HG03095 (cell line): ENCODE data around the gene USP21.

Experiments used
- ATAC-seq: cut with Tn5 transposase; IDR thresholded peaks from one replicate; pipeline ENCODE4 v1.9.1; 2021; ENCODE audit warnings: moderate library complexity; ENCODE audit not compliant: unreplicated experiment

The USP21 gene

DNA sequence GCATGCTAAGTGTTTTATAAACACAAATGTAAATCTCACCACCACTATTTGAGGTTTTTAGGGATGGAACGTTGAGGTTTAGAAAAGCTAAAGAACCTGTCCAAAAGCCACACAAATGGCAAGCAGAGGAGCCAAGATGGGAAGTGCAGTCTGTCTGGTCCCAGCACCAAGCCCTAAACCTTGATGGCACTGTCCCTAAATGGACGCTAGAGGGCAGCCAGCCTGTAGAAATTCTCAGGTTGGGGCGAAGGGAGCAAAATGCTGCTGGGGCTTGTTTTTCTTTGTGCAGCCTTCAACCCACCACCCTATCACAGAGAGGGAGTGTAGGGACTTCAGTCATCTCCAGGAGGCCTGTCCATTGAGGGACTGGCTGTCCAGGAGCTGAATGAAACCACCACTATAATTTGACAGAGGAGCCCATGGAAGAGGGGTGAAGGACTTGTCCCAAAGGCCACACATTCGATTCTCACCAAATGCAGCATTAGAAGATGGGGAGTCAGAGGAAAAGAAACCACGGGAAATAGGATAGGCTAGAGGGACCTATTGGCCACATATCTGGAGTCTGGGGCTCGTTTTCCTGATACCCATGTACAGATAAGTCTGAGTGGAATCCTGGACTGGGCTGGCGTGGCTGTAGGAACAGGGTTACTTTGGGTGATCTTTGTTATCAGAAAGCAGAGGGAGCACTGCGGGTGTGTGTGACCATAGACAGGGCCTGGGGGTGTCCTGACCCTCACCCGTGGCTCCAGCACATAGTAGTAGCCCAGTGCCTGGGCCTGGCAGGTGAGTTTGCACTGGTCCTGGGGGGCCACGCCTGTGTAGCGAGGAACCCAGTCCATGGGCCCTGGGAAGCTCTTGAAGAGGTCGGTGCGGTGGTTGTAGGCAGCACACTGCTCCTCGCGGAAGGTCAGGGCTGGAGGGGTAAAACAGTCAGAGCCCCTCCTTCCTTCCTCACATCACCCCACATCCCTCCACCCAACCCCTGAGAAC, 33.5 kb downstream of the USP21 start:
- no peak for ATAC-seq

DNA sequence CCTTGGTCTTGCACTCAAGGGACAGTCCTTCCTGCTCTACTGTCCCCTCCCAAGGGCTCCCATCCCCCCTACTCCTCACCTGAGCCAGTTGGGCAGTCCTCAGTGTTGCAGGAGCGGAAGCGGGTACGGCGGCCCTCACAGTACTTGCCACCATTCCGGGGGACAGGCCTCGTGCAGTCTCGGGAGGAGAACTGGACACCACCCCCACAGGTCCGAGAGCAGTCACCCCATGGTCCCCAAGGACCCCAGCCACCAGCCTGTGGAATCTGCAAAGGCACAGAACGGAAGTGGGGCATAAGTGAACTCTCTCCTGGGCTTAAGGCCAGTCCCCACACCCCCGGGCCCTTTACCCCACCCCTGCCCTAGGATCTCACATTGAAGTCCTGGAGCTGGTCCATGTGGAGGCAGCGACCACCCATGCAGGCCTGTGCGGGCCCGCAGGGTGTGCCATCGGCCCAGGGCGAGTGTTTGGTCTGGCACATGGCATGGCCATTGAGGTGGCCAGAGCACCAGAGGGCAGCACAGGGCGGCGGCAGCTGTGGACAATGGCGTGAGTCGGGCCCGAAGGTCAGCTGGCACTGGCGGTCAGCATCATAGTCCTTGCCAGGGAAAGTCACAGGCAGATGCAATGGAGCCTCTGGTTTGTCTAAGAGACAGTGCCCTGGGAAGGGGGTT, 34.4 kb downstream of the USP21 start:
- no peak for ATAC-seq

DNA sequence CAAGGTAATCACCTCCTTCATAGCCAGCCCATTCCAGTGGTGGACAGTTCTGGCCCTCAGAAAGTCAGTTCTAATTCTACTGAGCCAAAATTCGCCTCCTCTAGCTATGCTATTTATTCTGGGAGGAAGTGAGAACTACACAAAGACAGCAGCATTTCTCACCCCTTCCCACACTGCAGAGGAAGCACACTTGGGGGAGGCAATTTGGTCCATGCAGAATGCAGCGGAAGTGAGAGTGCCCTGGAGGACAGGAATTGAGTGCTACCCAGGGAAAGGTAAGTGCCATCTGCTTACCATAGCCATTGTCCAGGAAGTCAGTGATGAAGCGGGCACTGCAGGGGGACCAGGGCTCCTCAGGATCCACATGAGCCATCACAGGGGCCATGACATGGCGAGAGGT, 35.9 kb downstream of the USP21 start:
- peak; percentile 45 for ATAC-seq

DNA sequence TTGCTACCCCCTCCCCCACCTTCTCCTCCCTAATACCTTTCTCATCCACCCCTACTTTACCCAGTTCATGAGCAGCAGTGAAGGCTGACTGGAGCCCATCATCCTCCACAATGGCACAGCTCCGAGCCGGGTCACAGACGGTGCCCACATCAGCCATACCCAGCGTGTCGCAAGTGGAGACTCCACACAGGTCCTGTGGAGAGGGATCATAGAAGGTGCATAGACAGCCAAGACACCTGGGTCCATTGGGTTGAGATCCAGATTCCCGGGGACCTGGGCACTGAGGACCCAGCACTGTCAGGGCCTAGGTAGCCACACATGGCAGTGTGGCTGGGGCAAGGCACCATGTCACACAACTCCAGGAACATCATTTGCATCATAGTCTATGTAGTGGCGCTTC, 36.8 kb downstream of the USP21 start:
- no peak for ATAC-seq

DNA sequence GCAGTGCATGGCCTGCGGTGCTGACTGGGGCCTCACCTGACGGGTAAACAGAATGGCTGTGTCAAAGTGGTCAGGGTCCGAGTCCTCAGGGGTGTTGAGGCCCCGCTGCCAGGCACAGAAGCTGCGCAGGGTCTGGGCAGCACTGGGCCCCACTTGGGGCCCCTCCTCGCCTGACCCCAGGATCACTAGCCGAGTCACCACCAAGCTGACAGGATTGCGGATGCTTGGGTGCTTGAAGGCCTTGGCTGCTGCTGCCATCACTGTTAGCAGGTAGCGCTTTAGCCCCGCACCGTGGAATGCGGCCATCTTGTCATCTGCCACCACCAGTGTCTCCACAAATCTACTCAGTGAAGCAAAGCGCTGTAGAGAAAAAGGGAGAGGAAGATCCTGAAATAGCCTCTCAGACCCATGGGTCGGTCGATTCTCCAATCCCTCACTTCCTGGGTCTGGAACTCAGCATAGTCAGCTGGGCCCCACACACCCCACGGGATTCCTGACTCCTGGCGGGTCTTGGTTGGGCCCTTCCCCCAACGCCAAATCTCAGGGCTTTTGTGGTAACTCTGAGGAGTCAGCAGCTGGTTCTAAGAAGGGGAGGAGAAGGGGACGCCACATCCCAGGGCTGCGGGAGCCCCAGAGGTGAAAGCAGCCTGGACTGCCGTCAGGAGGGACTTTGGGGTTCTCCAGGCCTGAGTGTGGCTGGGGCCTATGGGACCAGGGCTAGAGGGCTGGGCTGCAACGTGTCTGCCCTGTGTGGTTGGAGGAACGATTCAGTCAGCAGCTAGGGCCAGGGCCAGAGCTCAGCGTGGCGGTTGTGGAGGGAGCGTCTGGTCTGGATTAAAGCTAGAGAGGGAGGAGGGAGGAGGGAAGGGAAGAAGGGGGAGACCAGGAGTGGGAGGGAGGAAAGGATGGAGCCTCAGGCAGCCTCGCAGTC, 37.5 kb downstream of the USP21 start:
- ATAC-seq, result no peak

DNA sequence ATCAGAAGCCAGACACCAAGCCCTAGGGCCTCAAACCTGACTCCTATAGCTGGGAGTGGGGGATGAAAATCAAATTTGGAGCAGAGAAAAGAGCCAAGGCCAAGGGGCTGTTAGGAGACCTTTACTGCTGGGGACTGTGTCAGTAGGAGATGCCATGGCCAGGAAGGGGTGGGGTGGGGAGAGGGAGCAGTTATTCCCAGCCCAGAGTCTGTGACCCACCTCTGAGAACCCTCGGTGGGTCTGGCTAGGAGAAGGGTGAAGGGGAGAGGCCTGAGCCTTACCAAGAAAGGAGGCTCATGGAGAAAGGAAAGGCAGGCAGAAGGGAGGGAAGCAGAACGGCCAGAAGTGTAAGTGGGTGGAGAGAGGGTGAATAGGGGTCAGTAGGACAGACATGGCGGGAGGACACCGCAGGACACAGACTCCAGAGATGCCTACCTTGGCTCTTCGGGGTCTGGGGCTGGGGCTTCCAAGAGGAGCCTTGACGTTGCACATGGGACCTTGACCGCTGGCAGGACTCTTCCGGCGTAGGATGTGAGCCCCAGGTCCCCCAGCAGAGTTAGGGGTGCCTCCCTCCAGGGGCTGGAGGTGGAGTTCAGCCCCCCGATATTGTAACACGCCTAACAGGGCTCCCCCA, 38.4 kb downstream of the USP21 start:
- no peak for ATAC-seq

DNA sequence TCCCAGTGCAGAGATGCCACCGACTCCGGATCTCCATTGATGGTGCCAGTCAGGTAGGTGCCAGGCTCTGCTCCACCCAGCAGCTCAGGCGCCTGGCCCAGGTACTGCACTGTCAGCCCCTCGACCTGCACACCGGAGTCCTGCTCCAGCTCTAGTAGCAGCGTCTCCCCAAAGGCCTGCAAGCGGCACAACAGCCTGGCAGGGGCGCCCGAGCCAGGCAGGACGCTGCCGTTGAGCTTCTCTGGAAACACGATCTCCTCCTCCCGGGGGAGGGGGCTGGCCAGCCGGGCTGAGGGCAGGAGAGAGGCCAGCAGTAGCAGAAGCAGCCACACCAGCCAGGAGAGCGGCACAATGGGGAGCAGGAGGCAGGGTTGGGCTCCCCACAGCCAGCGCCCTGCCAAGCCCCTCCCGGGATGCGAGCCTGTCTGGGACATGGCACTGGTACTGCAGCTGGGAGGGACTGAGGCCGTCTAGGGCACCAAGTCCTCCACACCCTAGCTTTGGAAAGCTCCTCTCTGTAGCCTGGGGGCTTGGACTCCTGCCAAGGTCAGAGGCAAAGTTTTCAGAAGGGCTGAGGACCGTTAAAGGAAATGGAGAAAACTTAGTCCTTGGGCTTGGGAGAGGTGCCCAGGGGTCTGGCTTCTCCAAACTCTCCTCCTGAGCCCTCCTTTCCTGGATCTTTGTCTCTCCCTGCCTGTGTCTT, 39.0 kb downstream of the USP21 start:
- no peak for ATAC-seq

DNA sequence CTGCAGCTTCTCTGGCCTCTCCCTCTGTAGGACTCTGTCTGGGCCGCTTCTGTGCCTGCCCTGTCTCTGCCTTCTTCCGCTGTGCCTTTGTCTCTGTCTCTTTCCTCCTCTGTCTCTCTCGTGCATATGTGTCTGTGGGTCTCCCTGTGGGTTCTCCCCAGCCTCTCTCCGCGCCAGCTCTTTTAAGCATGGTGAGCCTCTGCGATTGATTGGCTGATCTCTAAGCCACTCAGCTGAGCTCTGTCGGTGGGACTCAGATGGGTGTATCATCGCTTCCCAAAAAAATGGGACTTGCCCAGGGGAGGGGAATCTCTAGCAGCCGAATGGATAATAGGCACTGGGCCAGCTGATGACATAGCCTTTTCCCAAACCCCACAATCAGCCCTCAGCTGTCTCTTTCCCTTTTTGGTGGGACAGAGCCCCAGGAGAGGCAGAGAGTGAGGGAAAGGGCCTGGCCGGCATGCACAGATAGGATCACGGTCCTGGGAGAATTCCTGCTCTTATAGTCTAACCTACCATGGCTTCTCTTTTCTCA, 39.7 kb downstream of the USP21 start, which contains the start of gene ADAMTS4:
Gene ADAMTS4 (minus strand): TSS at position 158 of the 535 bp plus-strand sequence. CDS start 427 bp downstream, outside the sequence.
- no peak for ATAC-seq

DNA sequence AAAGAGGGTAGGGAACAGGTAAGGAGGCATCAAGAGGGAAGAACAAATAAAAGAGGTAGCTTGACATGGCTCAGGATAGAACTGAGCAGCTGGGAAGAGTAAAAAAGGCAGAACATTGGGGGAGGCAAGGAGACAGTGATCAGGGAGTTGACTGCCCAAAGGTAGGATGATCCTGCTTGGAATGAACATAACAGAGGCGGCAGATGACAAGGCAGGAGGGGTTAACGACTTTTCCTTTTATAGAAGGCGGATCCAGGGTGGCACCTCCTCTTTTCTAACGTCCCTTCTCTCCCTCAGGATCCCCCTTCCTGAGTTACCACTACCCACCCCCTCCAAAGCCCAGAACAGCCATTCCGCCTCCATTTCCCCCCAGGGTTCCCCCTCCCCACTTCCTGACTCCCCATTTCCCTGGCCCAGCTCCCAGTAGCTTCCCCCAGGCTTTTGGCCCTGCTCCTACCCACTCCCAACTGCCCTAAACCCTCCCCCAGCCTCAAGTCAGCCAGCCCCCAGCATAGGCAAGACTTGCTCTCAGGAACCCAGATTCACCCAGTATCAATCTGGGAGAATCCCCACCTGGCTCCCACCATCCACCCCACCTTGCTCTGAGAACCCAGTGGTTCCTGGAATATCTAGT, 40.3 kb downstream of the USP21 start:
- no peak for ATAC-seq

DNA sequence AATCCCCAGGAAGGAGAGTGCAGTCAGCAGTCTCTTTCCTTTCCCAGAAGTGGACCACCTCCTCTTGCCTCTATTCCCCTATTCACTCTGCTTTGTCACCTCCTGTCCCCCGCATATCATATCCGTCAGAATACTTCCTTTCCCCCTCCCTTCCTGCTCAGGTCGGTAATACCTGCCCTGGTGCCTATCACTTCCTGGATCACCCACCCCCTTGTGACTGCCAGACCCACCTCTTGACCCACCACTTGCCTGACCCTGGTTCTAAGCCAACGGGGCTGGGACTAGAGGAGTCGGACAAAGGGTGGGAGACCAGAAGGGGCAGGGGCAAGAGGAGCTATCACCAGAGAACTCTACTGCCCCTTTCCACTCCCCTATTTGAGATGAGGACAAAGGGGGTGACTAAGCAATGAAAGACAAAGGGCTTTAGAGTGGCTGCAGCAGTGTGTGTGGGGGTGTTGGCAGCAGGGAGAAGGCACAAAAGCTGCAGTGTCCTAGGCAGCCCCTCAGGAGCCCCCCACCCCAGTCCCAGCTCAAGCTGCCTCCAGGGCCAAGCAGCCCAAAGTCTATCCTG, 41.2 kb downstream of the USP21 start:
- no peak for ATAC-seq

DNA sequence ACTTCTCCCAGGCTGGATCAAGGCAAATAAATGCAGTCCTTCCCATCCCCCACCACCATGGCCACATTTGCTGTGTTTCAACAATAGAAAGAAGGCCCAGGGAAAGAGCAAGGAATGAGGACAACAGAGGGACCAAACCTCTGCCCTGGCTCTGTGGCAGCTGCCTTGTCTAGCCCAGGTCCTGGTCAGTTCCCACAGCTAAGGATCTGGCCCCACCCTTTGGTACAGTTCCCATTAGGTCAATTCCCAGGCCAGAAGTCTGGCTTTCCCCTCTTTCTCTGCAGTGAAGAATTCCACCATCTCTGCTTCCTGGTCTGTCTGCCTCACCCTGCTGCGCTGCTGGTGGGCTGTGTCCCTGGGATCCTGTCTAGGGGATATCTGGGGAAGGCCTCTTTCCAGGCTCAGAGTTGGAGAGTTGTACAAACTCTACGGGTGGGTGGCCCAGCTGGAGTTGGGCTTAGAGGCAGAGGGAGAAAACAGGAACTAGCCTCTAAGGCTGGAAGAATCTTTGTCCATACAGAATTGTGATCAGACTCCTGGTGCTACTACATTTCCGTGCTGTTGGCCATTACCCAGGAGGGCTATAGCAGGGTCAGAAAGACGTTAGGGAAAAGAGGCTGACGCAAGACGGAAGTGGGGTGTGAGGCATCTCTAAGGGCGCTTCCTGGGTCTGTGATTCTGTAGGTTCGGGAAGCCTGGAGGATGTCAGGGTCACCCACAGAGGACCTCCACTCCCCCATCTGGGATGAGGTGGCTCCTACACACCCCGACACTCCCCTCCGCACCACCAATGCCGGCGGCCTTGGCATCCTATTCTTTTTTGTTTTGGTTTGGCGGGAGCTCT, 41.9 kb downstream of the USP21 start:
- no peak for ATAC-seq

DNA sequence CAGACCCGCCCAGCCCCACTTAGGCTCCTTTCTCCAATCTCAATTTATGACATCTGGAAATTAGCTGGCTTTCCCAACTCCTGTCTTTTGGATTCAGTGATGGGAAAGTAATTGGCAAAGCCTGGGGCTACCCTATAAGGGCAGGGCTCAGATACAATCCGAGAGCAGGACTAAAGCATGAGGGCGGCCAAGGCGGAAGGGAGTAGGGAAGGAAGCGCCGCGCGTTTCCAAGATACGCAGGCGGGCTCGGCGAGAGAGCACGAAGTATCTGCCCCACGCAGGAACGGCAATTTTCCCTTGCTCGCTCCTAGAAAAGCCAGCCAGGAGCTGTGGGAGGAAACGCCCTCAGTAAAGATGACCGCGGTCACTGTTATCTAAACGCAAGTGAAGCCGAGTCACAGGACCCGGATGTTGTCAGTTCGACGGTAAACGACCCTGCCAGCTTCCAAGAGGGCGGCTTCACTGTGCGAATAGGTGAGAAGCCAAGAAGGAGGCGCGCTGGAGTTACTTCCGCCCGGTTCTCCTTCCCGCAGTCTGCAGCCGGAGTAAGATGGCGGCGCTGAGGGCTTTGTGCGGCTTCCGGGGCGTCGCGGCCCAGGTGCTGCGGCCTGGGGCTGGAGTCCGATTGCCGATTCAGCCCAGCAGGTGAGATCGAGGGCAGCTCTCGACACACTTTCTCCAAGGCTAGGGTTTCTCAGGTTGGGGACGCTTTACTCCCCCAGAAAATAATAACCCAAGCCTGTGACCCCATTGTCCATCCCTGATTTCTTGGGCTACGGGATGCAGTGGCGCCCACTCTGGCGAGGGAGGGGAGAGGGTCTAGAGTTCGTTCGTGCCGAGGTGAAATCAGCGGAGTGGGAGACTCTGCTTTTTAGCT, 42.8 kb downstream of the USP21 start, which contains the start of gene NDUFS2:
Gene NDUFS2 (plus strand): TSS at position 532 of the 877 bp plus-strand sequence. CDS start 19 bp downstream, at position 551.
- peak; percentile 92 for ATAC-seq

DNA sequence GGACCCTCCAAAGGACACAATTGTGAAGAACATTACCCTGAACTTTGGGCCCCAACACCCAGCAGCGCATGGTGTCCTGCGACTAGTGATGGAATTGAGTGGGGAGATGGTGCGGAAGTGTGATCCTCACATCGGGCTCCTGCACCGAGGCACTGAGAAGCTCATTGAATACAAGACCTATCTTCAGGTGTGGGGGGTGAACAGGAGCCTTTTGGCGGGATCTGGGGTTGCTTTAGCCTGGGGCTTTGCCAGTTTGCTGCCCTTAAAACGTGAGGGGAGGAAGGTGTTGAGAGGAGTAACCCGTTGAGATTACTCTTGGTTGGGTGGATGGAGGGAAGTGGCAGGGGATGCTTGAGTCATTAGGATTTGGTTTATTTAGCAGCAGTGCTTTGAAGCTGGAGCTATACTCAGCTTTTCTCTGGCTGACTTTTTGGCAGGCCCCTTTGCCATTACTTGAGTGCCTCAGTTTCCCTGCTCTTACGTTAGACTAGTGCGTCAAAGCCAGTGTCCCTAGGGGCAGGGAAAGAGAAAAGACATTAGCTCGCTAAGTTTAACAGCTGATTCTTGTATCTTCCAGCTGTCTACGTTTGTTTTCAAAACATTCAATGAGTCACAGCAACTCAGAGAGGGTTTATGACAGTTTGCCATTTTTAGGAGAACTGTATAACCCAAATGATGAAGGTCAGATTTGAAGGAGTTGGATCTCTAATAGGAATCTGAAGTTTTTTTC, 47.3 kb downstream of the USP21 start:
- no peak for ATAC-seq

DNA sequence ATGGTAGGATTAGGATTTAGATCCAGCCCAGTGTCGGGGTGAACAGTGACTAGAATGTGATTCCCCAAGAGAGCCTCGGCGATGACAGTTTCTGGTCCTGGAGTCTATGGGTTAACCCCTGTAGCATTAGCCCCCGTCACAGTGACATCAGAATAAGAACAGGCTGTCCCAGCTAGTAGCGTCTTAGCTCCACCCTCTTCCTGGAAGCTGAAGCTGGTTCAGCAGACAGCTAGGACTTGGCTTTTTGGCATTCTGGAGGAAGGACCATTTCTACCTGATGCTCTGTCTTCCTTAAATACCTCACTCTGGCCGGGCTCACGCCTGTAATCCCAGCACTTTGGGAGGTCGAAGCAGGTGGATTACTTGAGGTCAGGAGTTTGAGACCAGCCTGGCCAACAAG, 47.9 kb downstream of the USP21 start:
- no peak for ATAC-seq

DNA sequence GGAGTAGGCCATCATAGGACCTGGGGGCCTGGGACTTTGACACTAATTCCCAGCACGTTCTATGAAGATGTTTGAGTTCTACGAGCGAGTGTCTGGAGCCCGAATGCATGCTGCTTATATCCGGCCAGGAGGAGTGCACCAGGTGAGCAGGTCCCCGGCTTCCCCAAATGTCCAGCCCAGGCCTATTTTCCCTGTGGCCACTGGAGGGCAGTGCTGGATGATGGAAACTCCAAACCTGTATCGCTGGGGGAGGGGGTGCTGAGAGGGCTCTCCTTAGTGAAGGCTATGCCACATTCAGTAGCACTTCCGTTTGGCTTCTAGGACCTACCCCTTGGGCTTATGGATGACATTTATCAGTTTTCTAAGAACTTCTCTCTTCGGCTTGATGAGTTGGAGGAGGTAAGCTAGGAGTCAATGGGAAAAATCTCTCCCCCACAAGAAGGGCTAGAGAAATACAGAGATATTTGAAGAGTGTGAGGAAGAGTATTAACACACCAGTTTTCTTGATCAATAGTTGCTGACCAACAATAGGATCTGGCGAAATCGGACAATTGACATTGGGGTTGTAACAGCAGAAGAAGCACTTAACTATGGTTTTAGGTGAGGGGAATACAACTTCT, 50.6 kb downstream of the USP21 start:
- peak; percentile 59 for ATAC-seq

DNA sequence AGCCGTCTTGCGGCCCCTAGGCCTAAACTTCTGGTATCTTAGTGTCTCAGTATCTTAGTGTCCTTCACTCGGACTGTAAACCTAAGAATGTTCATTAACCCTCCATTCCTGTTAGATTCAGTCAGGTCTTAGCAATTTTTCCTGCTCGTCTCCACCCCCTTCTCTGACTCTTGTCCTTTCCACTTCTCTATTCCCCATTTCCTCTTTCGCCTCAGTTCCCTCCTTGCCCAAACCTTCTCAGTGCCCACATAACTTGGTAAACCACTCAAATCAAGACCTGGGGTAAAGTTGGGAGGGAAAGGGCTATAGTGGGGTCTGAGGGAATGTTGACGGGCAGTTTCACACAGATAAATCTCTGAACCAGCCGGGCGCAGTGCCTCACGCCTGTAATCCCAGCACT, 55.1 kb downstream of the USP21 start:
- ATAC-seq, result no peak
